GM21423 (cell line): Measurements from ENCODE around the gene PPM1K.

Experiments
- ATAC-seq: cut with Tn5 transposase; IDR thresholded peaks from one replicate; pipeline ENCODE4 v1.9.1; 2021; ENCODE audit warnings: mild to moderate bottlenecking, moderate library complexity; ENCODE audit not compliant: unreplicated experiment

PPM1K gene

GRCh38 chr4:88277711-88278225 is 6.6 kb downstream of the PPM1K start:
- no peak for ATAC-seq

- ATAC-seq: no peak
These were observed 7.2 kb downstream of the PPM1K start for GRCh38 chr4:88276952-88277710.

- no peak for ATAC-seq
These were observed 8.3 kb downstream of the PPM1K start for GRCh38 chr4:88275949-88276515.

GRCh38 chr4:88275516-88275915 is 8.8 kb downstream of the PPM1K start:
- peak; percentile 71 for ATAC-seq

- no peak for ATAC-seq
These were observed 15.4 kb downstream of the PPM1K start for GRCh38 chr4:88268913-88269312.

GRCh38 chr4:88264336-88264735 is 20.0 kb downstream of the PPM1K start:
- no peak for ATAC-seq

GRCh38 chr4:88257726-88258125 is 26.6 kb downstream of the PPM1K start:
- no peak for ATAC-seq

GRCh38 chr4:88255111-88255510 is 29.2 kb downstream of the PPM1K start:
- no peak for ATAC-seq

- ATAC-seq: no peak
These were observed 32.4 kb downstream of the PPM1K start for GRCh38 chr4:88251924-88252323.

GRCh38 chr4:88247148-88247547 is 37.2 kb downstream of the PPM1K start:
- ATAC-seq: no peak

- no peak for ATAC-seq
These were observed 37.8 kb downstream of the PPM1K start for GRCh38 chr4:88246600-88246999.

GRCh38 chr4:88244816-88245579 is 39.4 kb downstream of the PPM1K start:
- ATAC-seq: no peak

GRCh38 chr4:88244056-88244455 is 40.3 kb downstream of the PPM1K start:
- no peak for ATAC-seq

GRCh38 chr4:88242144-88242543 is 42.2 kb downstream of the PPM1K start:
- ATAC-seq: no peak

GRCh38 chr4:88240297-88240714 is 44.1 kb downstream of the PPM1K start:
- no peak for ATAC-seq

- ATAC-seq: no peak
These were observed 53.2 kb downstream of the PPM1K start for GRCh38 chr4:88230969-88231771.

- no peak for ATAC-seq
These were observed 53.9 kb downstream of the PPM1K start for GRCh38 chr4:88230461-88230891.

GRCh38 chr4:88227734-88228133 is 56.6 kb downstream of the PPM1K start:
- no peak for ATAC-seq

GRCh38 chr4:88226143-88226542 is 58.2 kb downstream of the PPM1K start:
- ATAC-seq: no peak

GRCh38 chr4:88225232-88226105 is 58.9 kb downstream of the PPM1K start:
- no peak for ATAC-seq
